GM12864 (cell line): ENCODE data around the gene NAMPT.
"Not testable (repeated sequence)": the region's sequence is repeated elsewhere in the genome, so short reads cannot be mapped to it uniquely, and the experiment has no call there.

ENCODE experiments used
- DNase-seq: peaks from one replicate; pipeline ENCODE4 v3.0.0-alpha.2; 2011; ENCODE audit warnings: low read depth
- H3K4me3 ChIP-seq: 2 replicates; pipeline ENCODE4 v1.5.1; 2011; ENCODE audit warnings: mild to moderate bottlenecking, low read depth, low read length, control low read depth
- TF ChIP-seq, protein P1 (sequence below): IDR thresholded peaks from 2 replicates; pipeline ENCODE4 v1.5.1; 2011; ENCODE audit warnings: low read depth, mild to moderate bottlenecking, moderate library complexity, low read length, control low read depth, inconsistent platforms; ENCODE audit errors: missing control alignments

NAMPT gene

DNA sequence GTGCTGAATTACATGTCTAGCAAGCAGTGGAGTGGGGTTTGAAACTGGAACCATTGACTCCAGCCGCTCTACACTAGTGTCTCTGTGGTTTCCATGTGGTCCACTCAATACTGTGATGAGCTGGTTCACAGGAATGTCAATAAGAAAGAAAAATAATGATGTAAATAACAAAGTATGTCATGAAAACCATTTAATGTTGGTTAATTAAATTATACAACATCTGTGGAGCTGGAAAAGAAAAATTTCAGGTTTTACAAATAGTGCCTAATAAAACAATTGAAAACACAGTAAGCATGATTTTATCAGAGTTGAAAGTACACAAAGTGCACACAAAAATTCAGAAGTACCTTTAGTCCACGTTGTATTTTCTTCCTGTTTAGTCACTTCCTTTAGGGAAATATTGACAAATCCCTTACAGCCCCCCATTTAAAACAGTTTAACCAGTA is 28.7 kb upstream of the NAMPT start:
- no peak overlapping the region for H3K4me3 ChIP-seq
- no peak for DNase-seq
- TF ChIP-seq, protein P1, sequence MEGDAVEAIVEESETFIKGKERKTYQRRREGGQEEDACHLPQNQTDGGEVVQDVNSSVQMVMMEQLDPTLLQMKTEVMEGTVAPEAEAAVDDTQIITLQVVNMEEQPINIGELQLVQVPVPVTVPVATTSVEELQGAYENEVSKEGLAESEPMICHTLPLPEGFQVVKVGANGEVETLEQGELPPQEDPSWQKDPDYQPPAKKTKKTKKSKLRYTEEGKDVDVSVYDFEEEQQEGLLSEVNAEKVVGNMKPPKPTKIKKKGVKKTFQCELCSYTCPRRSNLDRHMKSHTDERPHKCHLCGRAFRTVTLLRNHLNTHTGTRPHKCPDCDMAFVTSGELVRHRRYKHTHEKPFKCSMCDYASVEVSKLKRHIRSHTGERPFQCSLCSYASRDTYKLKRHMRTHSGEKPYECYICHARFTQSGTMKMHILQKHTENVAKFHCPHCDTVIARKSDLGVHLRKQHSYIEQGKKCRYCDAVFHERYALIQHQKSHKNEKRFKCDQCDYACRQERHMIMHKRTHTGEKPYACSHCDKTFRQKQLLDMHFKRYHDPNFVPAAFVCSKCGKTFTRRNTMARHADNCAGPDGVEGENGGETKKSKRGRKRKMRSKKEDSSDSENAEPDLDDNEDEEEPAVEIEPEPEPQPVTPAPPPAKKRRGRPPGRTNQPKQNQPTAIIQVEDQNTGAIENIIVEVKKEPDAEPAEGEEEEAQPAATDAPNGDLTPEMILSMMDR, result no peak

DNA sequence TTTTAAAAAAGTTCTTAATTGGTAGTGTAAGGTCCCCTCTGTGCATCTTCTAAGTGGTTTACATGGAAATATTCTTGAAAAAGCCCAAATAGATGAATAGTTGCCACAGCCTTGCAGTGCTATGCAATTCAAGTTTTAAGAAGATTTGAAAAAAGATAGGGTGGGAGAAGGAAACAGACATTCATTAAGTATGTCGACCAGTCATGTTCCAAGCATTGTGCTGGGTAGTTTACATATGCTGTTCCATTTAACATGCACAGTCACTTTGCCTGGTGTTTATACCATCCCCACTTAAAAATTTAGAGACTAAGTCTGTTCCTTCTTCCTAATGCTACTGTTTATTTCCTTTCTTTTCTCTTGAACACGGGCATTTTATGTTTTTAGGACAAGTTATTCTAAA is 28.1 kb upstream of the NAMPT start:
- TF ChIP-seq, protein P1, result no peak
- no peak for DNase-seq
- no peak overlapping the region for H3K4me3 ChIP-seq

DNA sequence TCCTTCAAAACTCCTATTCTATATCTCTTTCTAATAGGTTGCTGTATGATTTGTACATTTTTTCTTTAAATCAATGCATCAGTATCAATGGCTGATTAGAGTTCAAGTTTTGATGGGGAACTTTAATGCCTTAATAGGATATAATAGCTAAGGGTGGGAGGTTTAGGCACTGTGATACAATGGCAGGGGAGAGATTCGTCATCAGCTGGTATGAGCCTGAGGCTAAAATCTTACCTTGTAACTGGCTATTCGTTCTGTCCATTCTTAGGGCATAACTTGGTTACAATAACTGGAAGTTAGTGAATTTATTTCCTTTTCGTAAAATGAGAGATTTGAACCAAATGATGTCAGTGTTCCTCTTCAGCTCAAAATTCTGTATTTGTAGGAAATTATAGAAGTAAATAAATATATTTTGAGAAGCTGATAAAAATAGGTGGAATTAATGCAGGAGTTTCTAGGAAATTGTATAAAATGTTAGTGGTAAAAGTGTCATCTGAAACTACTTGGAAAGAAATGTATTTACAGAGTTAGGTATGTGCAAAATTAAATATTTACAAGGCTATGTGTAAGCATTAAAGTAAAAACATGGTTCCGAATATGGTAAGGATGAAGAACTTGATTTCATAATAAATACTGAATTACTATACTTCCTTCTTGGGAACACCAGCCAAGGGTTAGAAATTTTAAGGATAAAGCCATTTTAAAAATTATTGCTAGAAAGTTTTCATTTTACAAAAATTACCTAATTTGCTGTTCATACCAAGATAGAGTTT is 27.5 kb upstream of the NAMPT start:
- H3K4me3 ChIP-seq, result no peak overlapping the region
- TF ChIP-seq, protein P1, result no peak
- no peak for DNase-seq

DNA sequence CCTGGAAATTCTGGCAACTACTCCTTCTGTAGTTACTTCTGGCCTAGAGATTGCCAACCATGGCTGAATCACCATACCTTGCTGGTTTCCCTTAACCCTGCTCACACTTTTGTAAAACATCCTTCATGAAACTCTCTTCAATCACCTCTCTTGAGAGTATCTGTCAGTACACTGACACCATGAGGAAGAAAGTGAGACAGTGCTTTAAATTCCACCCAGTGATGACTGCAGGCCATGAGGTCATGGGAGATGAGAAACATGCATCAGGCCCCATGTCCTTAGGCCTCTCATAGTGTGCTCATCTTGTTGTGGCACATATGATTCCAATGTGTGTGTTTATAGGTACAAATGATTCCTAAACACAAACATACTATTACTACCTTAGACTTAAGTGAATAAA is 24.6 kb upstream of the NAMPT start:
- TF ChIP-seq, protein P1, result no peak
- DNase-seq, result no peak
- H3K4me3 ChIP-seq, result no peak overlapping the region

DNA sequence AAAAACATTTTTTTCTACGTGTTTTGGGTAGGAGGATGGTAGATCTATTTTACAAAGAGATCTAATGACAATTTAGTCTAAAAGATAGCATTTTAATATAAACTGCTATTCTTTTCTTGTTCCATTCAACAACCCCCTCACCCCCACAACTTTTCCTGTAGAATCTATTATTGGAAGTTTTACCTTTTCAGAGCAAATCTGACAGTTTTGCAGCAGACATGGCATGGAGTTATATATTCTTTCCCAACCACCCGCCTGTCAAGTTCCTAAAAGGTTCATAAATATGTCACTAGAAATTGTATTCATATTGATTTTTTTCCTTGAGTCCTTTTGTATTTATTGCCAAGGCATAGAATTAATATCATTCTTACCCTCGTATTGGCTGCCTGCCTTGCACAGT is 21.5 kb upstream of the NAMPT start:
- TF ChIP-seq, protein P1, result no peak

DNA sequence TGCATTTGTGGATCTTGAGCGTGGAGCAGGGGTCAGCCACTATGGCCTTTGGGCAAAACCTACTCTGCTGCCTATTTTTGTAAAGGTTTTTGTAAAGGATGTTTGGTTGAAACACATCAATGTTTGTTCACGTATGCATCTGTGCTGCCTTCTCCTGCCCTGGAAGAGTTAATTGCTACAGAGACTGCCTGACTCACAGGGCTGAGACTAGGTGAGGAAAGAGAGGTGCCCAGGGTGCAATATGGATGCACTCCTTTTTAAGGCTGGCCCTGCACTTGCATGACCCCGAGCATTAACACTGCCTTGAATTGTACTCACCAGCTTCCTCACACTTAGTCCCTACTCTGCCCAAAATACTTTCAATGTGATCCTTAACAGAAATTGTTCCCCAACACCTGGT is 20.9 kb upstream of the NAMPT start:
- TF ChIP-seq, protein P1, result no peak
- H3K4me3 ChIP-seq, result no peak overlapping the region
- DNase-seq, result no peak

More for the DNA sequence above, 21.5 kb upstream of the NAMPT start:
- no peak overlapping the region for H3K4me3 ChIP-seq
- no peak for DNase-seq

DNA sequence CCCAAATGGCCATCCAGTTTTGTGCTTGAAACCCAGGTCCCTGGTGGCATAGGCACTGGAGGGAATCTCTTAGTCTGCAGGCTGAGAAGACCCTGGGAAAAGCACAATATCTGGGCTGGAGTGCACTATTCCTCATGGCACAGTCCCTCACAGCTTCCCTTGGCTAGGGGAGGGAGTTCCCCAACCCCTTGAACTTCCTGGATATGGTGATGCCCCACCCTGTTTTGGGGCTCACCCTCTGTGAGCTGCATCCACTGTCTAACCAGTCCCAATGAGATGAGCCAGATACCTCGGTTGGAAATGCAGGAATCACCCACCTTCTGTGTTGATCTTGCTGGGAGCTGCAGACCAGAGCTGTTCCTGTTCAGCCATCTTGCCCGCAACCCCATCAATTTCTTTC is 19.8 kb upstream of the NAMPT start:
- TF ChIP-seq, protein P1, result no peak
- no peak overlapping the region for H3K4me3 ChIP-seq
- no peak for DNase-seq

DNA sequence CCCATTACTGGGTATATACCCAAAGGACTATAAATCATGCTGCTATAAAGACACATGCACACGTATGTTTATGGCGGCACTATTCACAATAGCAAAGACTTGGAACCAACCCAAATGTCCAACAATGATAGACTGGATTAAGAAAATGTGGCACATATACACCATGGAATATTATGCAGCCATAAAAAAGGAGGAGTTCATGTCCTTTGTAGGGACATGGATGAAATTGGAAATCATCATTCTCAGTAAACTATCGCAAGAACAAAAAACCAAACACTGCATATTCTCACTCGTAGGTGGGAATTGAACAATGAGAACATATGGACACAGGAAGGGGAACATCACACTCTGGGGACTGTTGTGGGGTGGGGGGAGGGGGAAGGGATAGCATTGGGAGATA is 13.8 kb upstream of the NAMPT start:
- H3K4me3 ChIP-seq, DNase-seq: not testable (repeated sequence)

DNA sequence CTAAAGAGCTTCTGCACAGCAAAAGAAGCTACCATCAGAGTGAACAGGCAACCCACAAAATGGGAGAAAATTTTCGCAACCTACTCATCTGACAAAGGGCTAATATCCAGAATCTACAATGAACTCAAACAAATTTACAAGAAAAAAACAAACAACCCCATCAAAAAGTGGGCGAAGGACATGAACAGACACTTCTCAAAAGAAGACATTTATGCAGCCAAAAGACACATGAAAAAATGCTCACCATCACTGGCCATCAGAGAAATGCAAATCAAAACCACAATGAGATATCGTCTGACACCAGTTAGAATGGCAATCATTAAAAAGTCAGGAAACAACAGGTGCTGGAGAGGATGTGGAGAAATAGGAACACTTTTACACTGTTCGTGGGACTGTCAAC is 13.4 kb upstream of the NAMPT start:
- H3K4me3 ChIP-seq, DNase-seq: not testable (repeated sequence)
